HepG2 (cell line): ENCODE data around the gene LDLRAD3.

Experiments
- CHD2 ChIP-seq: IDR thresholded peaks from 2 replicates; pipeline ENCODE4 v1.6.1; 2011; ENCODE audit warnings: low read depth, low read length, improper control_type of control experiment
- CTCF ChIP-seq: sonication (generic); formaldehyde crosslinking; IDR thresholded peaks from 2 replicates; pipeline ENCODE4 v1.5.0; 2020; ENCODE audit warnings: mild to moderate bottlenecking, missing genetic modification reagents, moderate library complexity
- FOXO4 ChIP-seq: sonication (generic); formaldehyde crosslinking; conservative IDR thresholded peaks from 2 replicates; pipeline ENCODE4 v1.8.1; 2023; ENCODE audit warnings: missing genetic modification reagents
- MAX ChIP-seq: IDR thresholded peaks from 2 replicates; pipeline ENCODE4 v1.6.1; 2012; ENCODE audit warnings: inconsistent platforms
- PHF21A ChIP-seq: sonication (generic); formaldehyde crosslinking; IDR thresholded peaks from 2 replicates; pipeline ENCODE4 v1.5.0; 2020; ENCODE audit warnings: mild to moderate bottlenecking, missing genetic modification reagents
- SUZ12 ChIP-seq: fragments of 150-350 bp; IDR thresholded peaks from 2 replicates; pipeline ENCODE4 v1.6.1; 2014; ENCODE audit warnings: low read depth, low read length
- ZHX1 ChIP-seq: sonication (generic); formaldehyde crosslinking; IDR thresholded peaks from 2 replicates; pipeline ENCODE4 v1.8.1; 2022; ENCODE audit warnings: low read depth, mild to moderate bottlenecking, missing genetic modification reagents
- ZNF280B ChIP-seq: sonication (generic); formaldehyde crosslinking; IDR thresholded peaks from 2 replicates; pipeline ENCODE4 v1.5.0; 2020; ENCODE audit warnings: missing genetic modification reagents, mild to moderate bottlenecking, borderline replicate concordance
- ZNF407 ChIP-seq: sonication (generic); formaldehyde crosslinking; IDR thresholded peaks from one replicate; pipeline ENCODE4 v1.5.1; 2020; ENCODE audit warnings: mild to moderate bottlenecking, missing genetic modification reagents; ENCODE audit errors: not compliant biosample characterization

- TF ChIP-seq CTCF (CRISPR knock-in tag) (no peak), PHF21A (CRISPR knock-in tag) (no peak), FOXO4 (CRISPR knock-in tag) (no peak), ZHX1 (CRISPR knock-in tag) (no peak), ZNF280B (CRISPR knock-in tag) (no peak), CHD2 (no peak), SUZ12 (no peak), MAX (no peak), ZNF407 (no peak)
Observed at GRCh38 chr11:36162883-36163434, 219.1 kb downstream of the LDLRAD3 start.
